ENCODE results near the gene HOATZ.

Gene HOATZ

DNA sequence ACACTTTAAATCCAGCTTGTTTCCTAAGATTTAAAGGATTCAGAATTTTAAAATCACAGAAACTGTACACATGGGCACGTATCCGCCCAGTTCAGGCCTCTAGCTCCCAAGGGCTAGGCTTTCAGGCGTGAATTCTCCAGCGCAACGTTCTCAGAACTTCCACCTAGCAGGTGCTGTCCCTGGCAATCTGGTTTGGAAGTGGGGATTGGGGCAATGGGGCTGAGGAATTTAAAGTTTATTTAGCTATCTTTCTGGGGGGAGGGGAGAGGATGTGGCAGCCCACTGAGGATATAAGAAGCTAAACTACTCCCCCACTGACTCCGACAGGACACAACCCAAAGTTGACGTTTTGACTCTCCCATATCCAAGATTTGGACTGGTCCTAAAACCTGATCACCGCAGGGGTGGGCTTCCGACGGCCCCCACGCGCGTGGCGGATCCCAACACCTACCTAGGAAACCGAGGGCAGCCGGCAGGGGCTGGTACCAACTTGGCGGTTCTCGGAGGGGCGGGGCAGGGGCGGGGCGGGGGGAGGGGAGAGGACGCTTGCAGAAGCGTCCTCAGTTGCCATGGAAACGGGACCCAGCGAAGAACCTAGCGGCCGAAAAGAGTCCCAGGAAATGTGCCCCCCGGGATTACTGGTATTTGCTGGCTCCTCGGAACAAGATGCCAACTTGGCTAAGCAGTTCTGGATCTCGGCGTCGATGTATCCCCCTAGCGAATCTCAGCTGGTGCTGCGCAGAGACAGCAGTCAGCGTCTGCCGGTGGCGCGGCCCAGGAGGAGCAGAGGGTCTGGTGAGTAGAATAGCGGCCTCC is at the start of gene HOATZ:
Gene HOATZ, plus strand, starts transcription at position 563 of the 816 bp plus-strand sequence. Its CDS starts 7 bp downstream, at position 570.
- peak; percentile 23 for DNase-seq (ENCODE audit: low read depth)

GRCh38 chr11:111465400-111465799 is 49.2 kb upstream of the HOATZ start:
- DNase-seq (ENCODE audit: low read depth): peak; percentile 18

DNA sequence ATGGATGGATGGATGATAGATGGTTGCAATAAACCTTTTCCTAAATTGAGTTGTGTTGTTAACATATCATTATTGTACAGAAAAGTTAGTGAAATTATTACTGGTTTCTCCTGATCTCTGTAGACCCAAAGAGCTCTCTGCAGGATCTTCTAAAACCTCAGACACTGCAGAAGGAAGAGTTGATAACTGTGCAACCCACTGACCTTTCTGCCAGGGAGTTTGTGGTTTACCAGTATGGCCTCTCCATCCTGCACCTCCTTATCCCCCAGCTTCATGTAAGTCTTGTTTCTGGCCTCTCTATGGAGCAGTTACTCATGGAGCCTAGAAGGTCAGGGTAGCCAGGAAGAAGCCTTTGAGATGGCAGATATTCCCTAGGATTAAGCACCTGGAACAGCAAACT is 48.0 kb upstream of the HOATZ start:
- DNase-seq (ENCODE audit: low read depth): no peak

GRCh38 chr11:111469200-111469599 is 45.4 kb upstream of the HOATZ start:
- DNase-seq (ENCODE audit: low read depth): peak; percentile 11

GRCh38 chr11:111472228-111472627 is 42.4 kb upstream of the HOATZ start:
- DNase-seq (ENCODE audit: low read depth): no peak

DNA sequence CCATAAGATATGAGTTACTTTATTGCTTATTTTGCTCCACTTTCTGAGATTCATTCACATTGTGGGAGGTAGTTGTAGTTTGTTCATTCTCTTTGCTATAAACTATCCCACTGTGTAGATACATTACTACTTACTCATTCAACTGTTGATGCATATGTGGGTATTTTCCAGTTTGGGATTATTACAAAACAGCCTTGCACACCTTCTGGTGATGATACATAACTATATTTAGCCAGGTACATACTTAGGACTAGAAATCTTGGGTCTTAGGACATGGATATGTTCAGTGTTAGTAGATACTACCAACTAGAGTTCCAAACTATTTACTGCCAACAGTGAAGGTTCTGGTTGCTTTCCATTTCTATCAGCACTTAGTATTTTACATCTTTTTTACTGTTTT is 40.1 kb upstream of the HOATZ start:
- DNase-seq (ENCODE audit: low read depth): no peak

DNA sequence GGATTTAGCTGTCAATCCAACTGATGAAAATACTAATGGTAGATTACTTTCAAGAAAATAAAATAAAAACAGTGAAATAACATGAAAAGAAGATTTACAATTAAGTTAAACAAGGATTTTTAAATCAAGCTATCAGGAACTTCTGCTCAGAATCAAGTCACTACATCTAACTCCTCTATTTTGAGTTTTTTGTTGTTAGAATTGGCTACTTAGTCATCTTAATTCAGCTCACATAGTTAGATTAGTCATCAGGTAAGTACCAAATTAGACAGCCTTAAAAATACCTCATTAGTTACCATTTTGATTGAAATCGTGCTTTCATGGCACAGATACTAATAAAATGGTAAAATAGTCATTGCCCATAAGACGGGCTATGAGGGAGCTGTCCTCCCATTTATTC is 38.2 kb upstream of the HOATZ start:
- DNase-seq (ENCODE audit: low read depth): no peak

DNA sequence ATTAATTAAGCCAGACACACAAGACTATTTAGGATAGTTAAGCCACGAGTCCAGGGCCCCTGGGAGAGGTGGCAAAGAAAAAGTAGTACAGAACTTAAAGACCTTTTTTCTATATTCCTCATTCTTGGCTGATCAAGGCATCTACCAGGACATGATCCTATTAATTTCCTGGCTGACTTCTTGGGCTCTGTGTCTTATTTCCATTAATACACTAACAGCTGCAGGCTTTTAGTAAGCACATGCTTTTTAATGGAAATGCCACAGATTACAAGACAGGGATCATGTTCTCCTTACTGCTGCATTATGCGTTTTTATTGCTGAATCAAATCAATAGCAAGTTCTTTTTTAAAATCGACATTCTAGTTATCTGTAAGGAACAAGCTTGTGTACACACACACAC is 37.6 kb upstream of the HOATZ start:
- no peak for DNase-seq (ENCODE audit: low read depth)

DNA sequence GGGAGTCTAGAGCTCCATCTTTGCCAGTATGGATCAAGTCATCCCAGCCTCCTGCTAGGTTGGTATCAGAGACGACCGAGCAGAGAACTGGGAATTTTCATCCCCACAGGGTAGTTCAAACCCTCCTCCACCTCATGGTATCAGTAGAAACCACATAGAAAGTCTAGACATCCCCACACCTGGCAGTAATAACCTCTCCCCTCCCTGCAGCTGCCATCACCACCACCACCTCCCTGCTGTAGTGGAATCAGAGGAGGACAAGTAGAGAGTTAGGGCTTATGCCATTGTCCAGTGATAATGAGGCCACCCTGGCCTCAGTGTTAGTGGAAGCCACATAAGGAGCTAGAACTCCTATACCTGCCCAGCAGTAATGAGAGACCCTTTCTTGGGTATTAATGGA is 36.7 kb upstream of the HOATZ start:
- no peak for DNase-seq (ENCODE audit: low read depth)

- no peak for DNase-seq (ENCODE audit: low read depth)
Observed at GRCh38 chr11:111479666-111480065, 34.9 kb upstream of the HOATZ start.

- DNase-seq (ENCODE audit: low read depth): peak; percentile 6
Observed at GRCh38 chr11:111483431-111483830, 31.1 kb upstream of the HOATZ start.

DNA sequence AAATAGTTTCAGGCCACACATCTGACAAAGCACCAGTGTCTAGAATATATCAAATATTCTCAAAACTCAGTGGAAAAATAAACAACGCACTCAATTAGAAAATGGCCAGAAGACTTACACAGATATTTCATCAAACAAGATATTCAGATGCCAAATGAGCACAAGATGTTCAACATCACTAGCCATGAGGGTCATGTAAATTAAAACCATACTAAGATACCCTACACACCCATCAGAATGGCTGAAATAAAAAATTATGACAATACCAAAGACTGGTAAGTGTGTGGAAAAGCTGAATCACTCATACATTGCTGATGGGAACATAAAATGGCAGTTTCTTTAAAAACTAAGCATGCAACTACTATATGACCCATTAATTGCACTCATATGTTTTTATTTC is 24.1 kb upstream of the HOATZ start:
- DNase-seq (ENCODE audit: low read depth): no peak

GRCh38 chr11:111494040-111494439 is 20.5 kb upstream of the HOATZ start:
- DNase-seq (ENCODE audit: low read depth): no peak

DNA sequence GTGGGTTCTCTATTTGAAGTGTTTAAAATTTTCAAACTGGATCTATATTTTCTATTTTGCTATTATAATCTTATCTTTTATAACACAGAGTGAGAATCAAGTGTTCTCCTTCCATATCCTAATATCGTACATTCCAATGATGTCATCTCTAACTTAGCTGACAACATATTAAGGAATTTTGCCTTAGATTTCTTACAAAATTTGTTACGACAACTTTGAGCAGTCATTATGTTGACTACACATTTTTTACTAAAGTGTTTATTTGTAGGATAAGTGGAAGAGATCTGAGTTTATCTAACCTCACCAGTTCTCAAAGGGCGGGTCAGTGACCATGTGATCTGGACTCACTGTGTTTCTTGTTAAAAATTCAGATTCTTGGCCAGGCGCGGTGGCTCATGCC is 15.1 kb upstream of the HOATZ start:
- DNase-seq (ENCODE audit: low read depth): peak; percentile 63

DNA sequence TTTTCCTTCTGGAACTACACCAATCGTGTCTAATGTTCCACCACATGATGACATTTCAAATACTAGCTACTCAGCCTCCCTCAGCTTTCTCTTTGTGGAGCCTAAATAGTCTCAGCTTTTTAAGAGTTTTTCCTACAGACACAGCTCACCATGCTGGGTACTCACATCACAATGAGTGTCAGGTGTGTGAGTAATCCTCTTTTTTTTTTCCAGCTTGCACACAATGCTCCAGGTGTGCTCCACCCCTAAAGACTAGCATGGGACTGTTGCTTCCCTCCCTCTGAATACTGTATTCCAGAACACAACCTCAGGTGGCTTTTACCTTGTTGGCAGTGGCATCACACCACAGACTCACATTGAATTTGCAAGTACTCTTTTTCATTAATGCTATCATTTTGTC is 14.1 kb upstream of the HOATZ start:
- no peak for DNase-seq (ENCODE audit: low read depth)

DNA sequence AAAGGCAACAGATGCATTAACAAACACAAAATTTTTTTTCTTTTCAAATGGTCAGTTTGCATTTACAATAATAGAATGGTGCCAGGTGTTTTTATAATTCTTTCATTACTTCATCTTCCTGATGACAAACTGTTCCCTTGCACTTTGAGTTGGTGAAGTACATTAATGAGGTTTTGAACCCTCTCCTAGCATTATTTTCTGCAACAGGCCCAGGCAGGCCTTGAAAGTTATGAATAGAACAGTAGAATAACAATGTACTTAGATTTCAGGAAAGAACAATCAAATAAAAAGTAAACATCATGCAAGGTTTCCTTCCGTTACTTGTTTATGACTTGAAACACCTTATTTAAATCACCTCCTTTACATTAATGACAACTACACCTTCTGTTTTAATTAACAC is 12.0 kb upstream of the HOATZ start:
- DNase-seq (ENCODE audit: low read depth): no peak

GRCh38 chr11:111510311-111510710 is 4.3 kb upstream of the HOATZ start:
- DNase-seq (ENCODE audit: low read depth): no peak

DNA sequence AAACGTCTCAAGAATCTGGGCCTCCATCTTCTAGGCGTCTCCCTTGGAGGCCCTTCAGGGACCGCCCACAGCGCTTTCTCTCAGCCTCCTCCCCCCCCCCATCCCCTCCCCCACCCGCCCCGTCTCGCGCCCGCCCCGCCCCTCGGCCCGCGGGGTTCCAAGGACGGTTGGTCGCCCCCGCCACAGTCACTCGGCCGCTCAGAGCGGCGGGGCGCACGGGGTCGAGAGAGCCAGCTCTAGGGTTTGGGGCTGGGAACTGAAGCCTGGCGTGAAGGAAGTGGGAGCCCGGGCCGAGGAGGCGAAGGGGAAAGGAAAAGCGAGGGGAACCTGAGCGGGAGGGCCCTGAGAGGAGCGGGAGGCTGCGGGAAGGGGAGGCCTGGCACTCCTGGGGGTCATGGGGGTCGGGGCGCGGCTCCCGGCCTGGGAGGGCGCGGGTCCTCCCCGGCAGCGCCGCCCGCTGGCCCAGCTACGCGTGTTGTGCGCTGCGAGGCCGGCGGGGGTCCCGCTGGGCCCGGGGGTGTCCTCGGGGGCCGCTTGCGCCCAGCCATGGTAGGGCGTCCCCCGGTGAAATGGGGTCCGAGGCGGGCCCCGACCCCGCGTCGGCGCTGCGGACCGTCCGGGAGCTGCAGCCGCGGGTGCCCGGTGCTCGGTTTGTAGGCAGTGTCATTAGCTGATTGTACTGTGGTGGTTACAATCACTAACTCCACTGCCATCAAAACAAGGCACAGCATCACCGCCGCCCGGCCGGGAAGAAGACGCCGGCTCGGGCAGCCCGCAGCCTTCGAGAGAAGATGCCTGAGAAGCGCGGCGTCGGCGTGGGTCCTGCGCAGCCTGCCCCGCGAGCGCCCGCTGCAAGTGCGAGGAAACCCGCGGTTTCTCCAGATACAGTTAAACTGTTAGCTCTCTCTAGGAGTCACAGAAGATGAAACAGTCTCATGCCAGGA is 2.0 kb upstream of the HOATZ start, which contains the start of gene BTG4:
Gene BTG4, minus strand, starts transcription at position 91 of the 944 bp plus-strand sequence. CDS start 13,610 bp downstream, outside the sequence.
- DNase-seq (ENCODE audit: low read depth): no peak

- DNase-seq (ENCODE audit: low read depth): no peak
Observed at GRCh38 chr11:111513240-111513605, 1.4 kb upstream of the HOATZ start.

DNA sequence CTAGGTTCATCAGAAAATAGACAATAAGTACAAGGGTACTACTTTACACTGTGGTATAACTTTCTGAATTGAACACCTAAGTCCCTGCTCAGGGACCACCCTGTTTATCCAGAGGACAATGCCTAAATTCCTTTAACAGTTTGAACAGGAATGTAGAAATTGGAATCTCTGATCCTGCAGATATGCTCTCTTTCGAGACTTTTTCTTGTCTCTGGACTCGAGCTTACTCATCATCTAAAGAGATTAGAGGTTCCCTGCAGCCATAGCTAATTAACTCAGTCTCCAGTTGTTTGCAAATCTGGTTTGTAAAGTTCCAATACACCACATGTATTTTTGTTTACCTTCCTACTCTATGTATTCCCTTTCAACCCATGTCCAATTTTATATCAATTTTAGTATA is 1.0 kb downstream of the HOATZ start:
- DNase-seq (ENCODE audit: low read depth): peak; percentile 28

GRCh38 chr11:111518668-111519067 is 4.1 kb downstream of the HOATZ start:
- no peak for DNase-seq (ENCODE audit: low read depth)

DNA sequence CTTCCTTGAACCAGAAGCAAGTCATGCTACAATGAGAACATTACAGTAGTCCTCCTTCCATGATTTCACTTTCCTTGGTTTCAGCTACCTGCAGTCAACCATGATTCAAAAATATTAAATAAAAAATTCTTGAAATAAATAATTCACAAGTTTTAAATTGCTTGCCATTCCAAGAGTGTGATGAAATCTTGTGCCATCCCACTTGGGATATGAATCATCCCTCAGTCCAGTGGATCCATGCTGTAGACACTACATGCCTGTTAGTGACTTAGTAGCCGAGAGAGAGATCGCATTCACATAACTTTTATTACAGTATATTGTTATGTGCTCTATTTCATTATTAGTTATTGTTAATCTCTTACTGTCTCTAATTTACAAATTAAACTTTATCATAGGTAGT is 6.0 kb downstream of the HOATZ start:
- peak; percentile 66 for DNase-seq (ENCODE audit: low read depth)

DNA sequence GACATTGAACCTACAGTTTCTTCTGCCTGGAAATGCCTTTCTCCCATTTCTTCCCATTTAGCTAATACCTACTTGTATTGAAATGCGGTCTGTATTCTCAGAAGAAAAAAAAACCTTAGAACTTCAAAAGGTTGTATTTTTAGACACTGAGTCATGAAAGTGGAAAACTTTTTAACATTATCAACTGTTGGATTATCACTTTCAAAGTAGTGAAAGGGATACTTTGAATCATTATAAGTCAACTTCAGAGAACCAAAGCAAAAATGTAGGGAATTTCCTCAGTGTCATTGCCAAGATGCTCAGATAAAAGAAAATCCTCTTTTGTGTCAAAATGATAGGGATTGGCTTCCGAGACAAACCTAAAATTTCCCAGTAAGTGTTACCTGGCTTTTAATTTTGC is 6.6 kb downstream of the HOATZ start:
- no peak for DNase-seq (ENCODE audit: low read depth)
